Measurements from ENCODE around the gene ZG16B.

ZG16B gene

GRCh38 chr16:2867987-2868789 is 38.1 kb downstream of the ZG16B start:
- no peak overlapping the region for H3K4ac ChIP-seq (ENCODE audit: low read length)
- H3K9ac ChIP-seq (ENCODE audit: low read depth, low read length, poor library complexity): peak overlapping the region; percentile 87
- peak overlapping the region; percentile 98 for H2AFZ ChIP-seq (ENCODE audit: low read length)
- no peak overlapping the region for H2BK5ac ChIP-seq (ENCODE audit: low read length)
- H2AK5ac ChIP-seq (ENCODE audit: low read depth, low read length): no peak overlapping the region
- no CpG with 5 or more reads among the region's 45 CpGs for WGBS, 2 donors (ENCODE audit: extremely low coverage in 2 of 2, insufficient read length in 2 of 2, insufficient replicate concordance in 1 of 2)
- no peak overlapping the region for H2BK120ac ChIP-seq (ENCODE audit: low read depth, low read length)
- H3K18ac ChIP-seq (ENCODE audit: low read length): peak overlapping the region; percentile 94
- peak overlapping the region; percentile 72 for H4K8ac ChIP-seq (ENCODE audit: low read depth, low read length)
- H3K27me3 ChIP-seq (ENCODE audit: control insufficient read depth in 3 of 3, insufficient read depth in 3 of 3, low read depth in 1 of 3, low read length in 3 of 3): peaks cover 3 to 27% (median 23%) of the 10 kb centered on the region in 3 experiments
- no peak overlapping the region for H2BK12ac ChIP-seq (ENCODE audit: low read length)
- peak overlapping the region; percentile 87 for H3K23ac ChIP-seq (ENCODE audit: low read depth, low read length, poor library complexity)
- peak; percentile 86 for DNase-seq (ENCODE audit: low spot score)
- H3K36me3 ChIP-seq (replicated peaks in 1 of 2; ENCODE audit: control insufficient read depth in 2 of 2, insufficient read depth in 2 of 2, low read length in 2 of 2): no peaks in the 10 kb centered on the region
- peak overlapping the region; percentile 85 for H3K4me2 ChIP-seq (ENCODE audit: insufficient read depth, low read length, poor library complexity, severe bottlenecking)
- H3K4me3 ChIP-seq (ENCODE audit: low read length in 2 of 2): peak overlapping the region; percentile 59 to 80
- no peak overlapping the region for H3K14ac ChIP-seq (ENCODE audit: low read length)
- peaks cover 0 to 3% of the 10 kb centered on the region in 2 donors for H3K4me1 ChIP-seq (ENCODE audit: control insufficient read depth in 2 of 2, insufficient read depth in 1 of 2, low read depth in 1 of 2, low read length in 2 of 2)
- peaks cover 0 to 2% of the 10 kb centered on the region in 2 donors for H3K9me3 ChIP-seq (replicated peaks in 1 of 2; ENCODE audit: control insufficient read depth in 2 of 2, insufficient read depth in 1 of 2, low read depth in 1 of 2, low read length in 2 of 2)
- H3K27ac ChIP-seq (replicated peaks; ENCODE audit: low read length): peak overlapping the region; percentile 35
- no peak overlapping the region for H4K91ac ChIP-seq (ENCODE audit: low read depth, low read length, poor library complexity)
- H2BK15ac ChIP-seq (ENCODE audit: low read length): peak overlapping the region; percentile 69
- H3K79me1 ChIP-seq (ENCODE audit: low read depth, low read length): no peaks in the 10 kb centered on the region

GRCh38 chr16:2871926-2872325 is 41.8 kb downstream of the ZG16B start:
- no peak overlapping the region for H3K4me2 ChIP-seq (ENCODE audit: insufficient read depth, low read length, poor library complexity, severe bottlenecking)
- no peak overlapping the region for H2BK5ac ChIP-seq (ENCODE audit: low read length)
- H3K4ac ChIP-seq (ENCODE audit: low read length): no peak overlapping the region
- H3K27me3 ChIP-seq (ENCODE audit: control insufficient read depth in 3 of 3, insufficient read depth in 3 of 3, low read depth in 1 of 3, low read length in 3 of 3): peaks cover 0 to 27% (median 9%) of the 10 kb centered on the region in 3 experiments
- H3K18ac ChIP-seq (ENCODE audit: low read length): no peak overlapping the region
- H4K8ac ChIP-seq (ENCODE audit: low read depth, low read length): no peak overlapping the region
- peak overlapping the region; percentile 49 for H2AFZ ChIP-seq (ENCODE audit: low read length)
- H3K9ac ChIP-seq (ENCODE audit: low read depth, low read length, poor library complexity): no peak overlapping the region
- H3K27ac ChIP-seq (replicated peaks; ENCODE audit: low read length): no peak overlapping the region
- H3K4me1 ChIP-seq (ENCODE audit: control insufficient read depth in 2 of 2, insufficient read depth in 1 of 2, low read depth in 1 of 2, low read length in 2 of 2): peaks cover 0 to 3% of the 10 kb centered on the region in 2 donors
- no CpG with 5 or more reads among the region's 6 CpGs for WGBS, 2 donors (ENCODE audit: extremely low coverage in 2 of 2, insufficient read length in 2 of 2, insufficient replicate concordance in 1 of 2)
- H3K23ac ChIP-seq (ENCODE audit: low read depth, low read length, poor library complexity): no peak overlapping the region
- H2AK5ac ChIP-seq (ENCODE audit: low read depth, low read length): no peak overlapping the region
- no peak overlapping the region for H3K4me3 ChIP-seq (ENCODE audit: low read length in 2 of 2)
- no peak overlapping the region for H3K14ac ChIP-seq (ENCODE audit: low read length)
- no peak for DNase-seq (ENCODE audit: low spot score)
- no peak overlapping the region for H2BK12ac ChIP-seq (ENCODE audit: low read length)
- H3K36me3 ChIP-seq (replicated peaks in 1 of 2; ENCODE audit: control insufficient read depth in 2 of 2, insufficient read depth in 2 of 2, low read length in 2 of 2): no peaks in the 10 kb centered on the region
- no peaks in the 10 kb centered on the region for H3K79me1 ChIP-seq (ENCODE audit: low read depth, low read length)
- H4K91ac ChIP-seq (ENCODE audit: low read depth, low read length, poor library complexity): no peak overlapping the region
- no peak overlapping the region for H2BK15ac ChIP-seq (ENCODE audit: low read length)
- peaks cover 0 to 2% of the 10 kb centered on the region in 2 donors for H3K9me3 ChIP-seq (replicated peaks in 1 of 2; ENCODE audit: control insufficient read depth in 2 of 2, insufficient read depth in 1 of 2, low read depth in 1 of 2, low read length in 2 of 2)
- no peak overlapping the region for H2BK120ac ChIP-seq (ENCODE audit: low read depth, low read length)

GRCh38 chr16:2874032-2874911 is 44.2 kb downstream of the ZG16B start:
- H3K79me1 ChIP-seq (ENCODE audit: low read depth, low read length): no peaks in the 10 kb centered on the region
- DNase-seq (ENCODE audit: low spot score): no peak
- H3K4ac ChIP-seq (ENCODE audit: low read length): no peak overlapping the region
- peaks cover 0 to 24% (median 9%) of the 10 kb centered on the region in 3 experiments for H3K27me3 ChIP-seq (ENCODE audit: control insufficient read depth in 3 of 3, insufficient read depth in 3 of 3, low read depth in 1 of 3, low read length in 3 of 3)
- no peak overlapping the region for H3K27ac ChIP-seq (replicated peaks; ENCODE audit: low read length)
- H2AFZ ChIP-seq (ENCODE audit: low read length): peak overlapping the region; percentile 80
- no peak overlapping the region for H3K23ac ChIP-seq (ENCODE audit: low read depth, low read length, poor library complexity)
- H2BK5ac ChIP-seq (ENCODE audit: low read length): no peak overlapping the region
- no peak overlapping the region for H3K4me3 ChIP-seq (ENCODE audit: low read length in 2 of 2)
- no peak overlapping the region for H4K91ac ChIP-seq (ENCODE audit: low read depth, low read length, poor library complexity)
- peak overlapping the region; percentile 70 for H2AK5ac ChIP-seq (ENCODE audit: low read depth, low read length)
- no peak overlapping the region for H3K9ac ChIP-seq (ENCODE audit: low read depth, low read length, poor library complexity)
- no peaks in the 10 kb centered on the region for H3K4me1 ChIP-seq (ENCODE audit: control insufficient read depth in 2 of 2, insufficient read depth in 1 of 2, low read depth in 1 of 2, low read length in 2 of 2)
- peak overlapping the region; percentile 81 for H2BK15ac ChIP-seq (ENCODE audit: low read length)
- no peak overlapping the region for H2BK12ac ChIP-seq (ENCODE audit: low read length)
- no peak overlapping the region for H3K4me2 ChIP-seq (ENCODE audit: insufficient read depth, low read length, poor library complexity, severe bottlenecking)
- no peak overlapping the region for H2BK120ac ChIP-seq (ENCODE audit: low read depth, low read length)
- no peaks in the 10 kb centered on the region for H3K36me3 ChIP-seq (replicated peaks in 1 of 2; ENCODE audit: control insufficient read depth in 2 of 2, insufficient read depth in 2 of 2, low read length in 2 of 2)
- no peak overlapping the region for H3K18ac ChIP-seq (ENCODE audit: low read length)
- H3K9me3 ChIP-seq (replicated peaks in 1 of 2; ENCODE audit: control insufficient read depth in 2 of 2, insufficient read depth in 1 of 2, low read depth in 1 of 2, low read length in 2 of 2): peaks cover 0 to 2% of the 10 kb centered on the region in 2 donors
- H3K14ac ChIP-seq (ENCODE audit: low read length): no peak overlapping the region
- H4K8ac ChIP-seq (ENCODE audit: low read depth, low read length): no peak overlapping the region
- WGBS, 2 donors (ENCODE audit: extremely low coverage in 2 of 2, insufficient read length in 2 of 2, insufficient replicate concordance in 1 of 2): no CpG with 5 or more reads among the region's 21 CpGs

GRCh38 chr16:2874912-2875362 is 44.8 kb downstream of the ZG16B start:
- H3K4me1 ChIP-seq (ENCODE audit: control insufficient read depth in 2 of 2, insufficient read depth in 1 of 2, low read depth in 1 of 2, low read length in 2 of 2): no peaks in the 10 kb centered on the region
- no peaks in the 10 kb centered on the region for H3K79me1 ChIP-seq (ENCODE audit: low read depth, low read length)
- no peak overlapping the region for H3K4me2 ChIP-seq (ENCODE audit: insufficient read depth, low read length, poor library complexity, severe bottlenecking)
- H3K36me3 ChIP-seq (replicated peaks in 1 of 2; ENCODE audit: control insufficient read depth in 2 of 2, insufficient read depth in 2 of 2, low read length in 2 of 2): no peaks in the 10 kb centered on the region
- no CpG with 5 or more reads among the region's 25 CpGs for WGBS, 2 donors (ENCODE audit: extremely low coverage in 2 of 2, insufficient read length in 2 of 2, insufficient replicate concordance in 1 of 2)
- H3K27ac ChIP-seq (replicated peaks; ENCODE audit: low read length): no peak overlapping the region
- no peak overlapping the region for H3K23ac ChIP-seq (ENCODE audit: low read depth, low read length, poor library complexity)
- H2AFZ ChIP-seq (ENCODE audit: low read length): peak overlapping the region; percentile 80
- no peak overlapping the region for H3K4ac ChIP-seq (ENCODE audit: low read length)
- H3K18ac ChIP-seq (ENCODE audit: low read length): no peak overlapping the region
- H2BK12ac ChIP-seq (ENCODE audit: low read length): no peak overlapping the region
- H2BK15ac ChIP-seq (ENCODE audit: low read length): no peak overlapping the region
- no peak overlapping the region for H2BK5ac ChIP-seq (ENCODE audit: low read length)
- H3K4me3 ChIP-seq (ENCODE audit: low read length in 2 of 2): no peak overlapping the region
- no peak overlapping the region for H2BK120ac ChIP-seq (ENCODE audit: low read depth, low read length)
- no peak overlapping the region for H3K14ac ChIP-seq (ENCODE audit: low read length)
- H4K8ac ChIP-seq (ENCODE audit: low read depth, low read length): no peak overlapping the region
- no peak overlapping the region for H2AK5ac ChIP-seq (ENCODE audit: low read depth, low read length)
- H3K9me3 ChIP-seq (replicated peaks in 1 of 2; ENCODE audit: control insufficient read depth in 2 of 2, insufficient read depth in 1 of 2, low read depth in 1 of 2, low read length in 2 of 2): peaks cover 3 to 5% of the 10 kb centered on the region in 2 donors
- H3K27me3 ChIP-seq (ENCODE audit: control insufficient read depth in 3 of 3, insufficient read depth in 3 of 3, low read depth in 1 of 3, low read length in 3 of 3): peaks cover 0 to 17% (median 6%) of the 10 kb centered on the region in 3 experiments
- DNase-seq (ENCODE audit: low spot score): peak; percentile 62
- no peak overlapping the region for H3K9ac ChIP-seq (ENCODE audit: low read depth, low read length, poor library complexity)
- no peak overlapping the region for H4K91ac ChIP-seq (ENCODE audit: low read depth, low read length, poor library complexity)
